ENCODE results near the gene GPR146.

DNA sequence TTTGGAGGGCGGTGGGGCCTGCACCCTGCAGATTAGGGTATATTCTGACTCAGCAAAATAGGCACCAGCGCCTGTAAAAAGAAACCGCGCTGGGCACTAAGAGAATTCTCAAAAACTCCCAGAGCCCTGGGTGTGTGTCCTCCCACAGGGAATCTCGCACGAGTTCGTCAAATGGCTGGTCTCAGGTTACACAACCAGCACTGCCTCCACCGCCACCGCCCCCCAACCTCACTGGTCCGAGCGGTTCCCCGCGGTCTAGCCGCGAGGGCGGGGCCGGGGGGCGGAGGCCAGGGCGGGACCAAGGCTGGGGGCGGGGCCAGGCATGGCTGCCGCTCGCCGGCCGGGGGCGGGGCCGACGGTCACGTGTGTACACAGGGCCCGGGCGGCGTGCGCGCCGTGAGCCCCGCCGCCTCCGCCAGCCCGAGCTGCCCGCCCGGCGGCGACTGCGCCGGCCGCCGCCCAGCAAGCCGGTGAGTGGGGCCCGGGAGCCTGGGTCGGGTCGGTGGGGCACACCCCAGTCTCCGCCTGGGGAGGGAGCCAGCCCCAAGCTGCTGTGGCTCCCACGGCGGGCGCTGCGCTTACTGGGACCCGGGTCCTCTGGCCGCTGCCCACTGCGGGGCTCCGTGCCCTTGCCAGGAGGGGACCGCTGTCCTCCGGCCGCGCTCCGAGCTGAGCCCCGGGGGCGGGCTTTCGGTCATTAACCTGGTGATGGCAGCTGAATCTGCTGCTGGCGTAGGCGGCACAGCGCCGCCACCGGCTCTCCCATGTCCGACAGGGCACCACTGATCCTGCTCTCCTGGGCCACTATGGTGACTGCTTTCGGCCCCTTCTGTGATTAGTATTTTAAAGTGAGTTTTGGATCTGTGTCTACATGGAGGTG lies at the start of gene GPR146:
- TF ChIP-seq CTCF (IDR thresholded peaks at IDR 0.05; ENCODE audit: low read length) (peak; percentile 67), EZH2 (optimal IDR thresholded peaks at IDR 0.05; ENCODE audit: low read depth, low read length) (no peak), EZH2phosphoT487 (IDR thresholded peaks at IDR 0.05; ENCODE audit: low read length) (no peak)

All from MM.1S (cell line).